GM18508 (cell line): ENCODE measurements around the gene PRCD.
"Not testable (repeated sequence)": the region's sequence is repeated elsewhere in the genome, so short reads cannot be mapped to it uniquely, and the experiment has no call there.

Source experiments
- ATAC-seq: cut with Tn5 transposase; IDR thresholded peaks from one replicate; pipeline ENCODE4 v1.9.1; 2021; ENCODE audit warnings: moderate number of reproducible peaks; ENCODE audit not compliant: insufficient read depth, unreplicated experiment

Gene PRCD

GRCh38 chr17:76550712-76551615 is 11.1 kb downstream of the PRCD start:
- ATAC-seq: no peak

- no peak for ATAC-seq
Observed at GRCh38 chr17:76551685-76552084, 11.8 kb downstream of the PRCD start.

- ATAC-seq: no peak
Observed at GRCh38 chr17:76553178-76553908, 13.5 kb downstream of the PRCD start.

- no peak for ATAC-seq
Observed at GRCh38 chr17:76554131-76554530, 14.3 kb downstream of the PRCD start.

- no peak for ATAC-seq
Observed at GRCh38 chr17:76556765-76557367, 17.0 kb downstream of the PRCD start.

- ATAC-seq: no peak
Observed at GRCh38 chr17:76557368-76558197, 17.7 kb downstream of the PRCD start.

- ATAC-seq: no peak
Observed at GRCh38 chr17:76558198-76559095, 18.6 kb downstream of the PRCD start.

GRCh38 chr17:76559460-76559859 is 19.6 kb downstream of the PRCD start:
- not testable (repeated sequence) for ATAC-seq

- no peak for ATAC-seq
Observed at GRCh38 chr17:76560036-76560876, 20.4 kb downstream of the PRCD start.

- ATAC-seq: no peak
Observed at GRCh38 chr17:76560877-76561221, 21.0 kb downstream of the PRCD start.

GRCh38 chr17:76561332-76561731 is 21.5 kb downstream of the PRCD start:
- ATAC-seq: no peak

- no peak for ATAC-seq
Observed at GRCh38 chr17:76561799-76562268, 22.0 kb downstream of the PRCD start.

- no peak for ATAC-seq
Observed at GRCh38 chr17:76562734-76563148, 22.9 kb downstream of the PRCD start.

- ATAC-seq: not testable (repeated sequence)
Observed at GRCh38 chr17:76563359-76563758, 23.5 kb downstream of the PRCD start.

- ATAC-seq: not testable (repeated sequence)
Observed at GRCh38 chr17:76564991-76565727, 25.3 kb downstream of the PRCD start.

- no peak for ATAC-seq
Observed at GRCh38 chr17:76565728-76566612, 26.1 kb downstream of the PRCD start.

GRCh38 chr17:76566613-76566943 is 26.7 kb downstream of the PRCD start:
- ATAC-seq: no peak
